OCI-LY3 (cell line): ENCODE measurements around the gene ARHGAP35.

Source experiments
- H2AFZ ChIP-seq: fragments of 200-600, 300-600 bp; shearing (Covaris generic); 2 replicates; pipeline ENCODE4 v1.6.0; 2014; ENCODE audit warnings: antibody characterized with exemption, low read depth, low read length
- H3K27ac ChIP-seq: fragments of 200-600, 300-600 bp; sonication (generic); 2 replicates; pipeline ENCODE4 v1.5.1; 2014; ENCODE audit warnings: mild to moderate bottlenecking, low read length, moderate library complexity, mixed read lengths
- H3K27me3 ChIP-seq: fragments of 200-600, 300-600 bp; sonication (generic); 2 replicates; pipeline ENCODE4 v1.6.1; 2014; ENCODE audit warnings: low read depth, low read length, mixed read lengths
- H3K36me3 ChIP-seq: fragments of 200-600, 300-600 bp; sonication (generic); replicated peaks from 2 replicates; pipeline ENCODE3; 2014; ENCODE audit warnings: low read depth, low read length, mixed read lengths
- H3K4me1 ChIP-seq: fragments of 300-600, 200-600 bp; sonication (generic); 2 replicates; pipeline ENCODE4 v1.6.1; 2014; ENCODE audit warnings: low read length, mixed read lengths
- H3K4me2 ChIP-seq: fragments of 200-600, 300-600 bp; sonication (generic); 2 replicates; pipeline ENCODE4 v1.6.1; 2014; ENCODE audit warnings: low read length, mixed read lengths
- H3K4me3 ChIP-seq: fragments of 300-600, 200-600 bp; sonication (generic); 2 replicates; pipeline ENCODE4 v1.5.1; 2014; ENCODE audit warnings: antibody characterized with exemption, mild to moderate bottlenecking, low read length, moderate library complexity
- H3K79me2 ChIP-seq: fragments of 300-600, 200-600 bp; shearing (Covaris generic); 2 replicates; pipeline ENCODE4 v1.6.1; 2014; ENCODE audit warnings: mild to moderate bottlenecking, low read length, mixed read lengths
- H3K9ac ChIP-seq: fragments of 300-600, 200-600 bp; shearing (Covaris generic); 2 replicates; pipeline ENCODE4 v1.6.0; 2014; ENCODE audit warnings: mild to moderate bottlenecking, low read length, moderate library complexity
- H3K9me3 ChIP-seq: fragments of 200-600, 300-600 bp; shearing (Covaris generic); 2 replicates; pipeline ENCODE4 v1.6.1; 2014; ENCODE audit warnings: low read length, mixed read lengths; ENCODE audit not compliant: insufficient read depth
- H4K20me1 ChIP-seq: fragments of 200-600, 300-600 bp; sonication (generic); 2 replicates; pipeline ENCODE4 v1.6.1; 2016; ENCODE audit warnings: low read length, mixed read lengths; ENCODE audit not compliant: insufficient read depth
- CTCF ChIP-seq: fragments of 200-600, 300-600 bp; sonication (generic); IDR thresholded peaks from 2 replicates; pipeline ENCODE4 v1.5.1; 2014; ENCODE audit warnings: antibody characterized with exemption, low read length, low read depth
- EZH2phosphoT487 ChIP-seq: fragments of 200-600 bp; shearing (Covaris generic); IDR thresholded peaks from 2 replicates; pipeline ENCODE4 v1.6.1; 2018; ENCODE audit warnings: antibody characterized with exemption, mixed run types, low read depth

Gene ARHGAP35

GRCh38 chr19:46823049-46823448, 37.7 kb upstream of the ARHGAP35 start:
- H4K20me1 ChIP-seq = no peaks in the 10 kb centered on the region
- H3K9me3 ChIP-seq = peaks cover 10% of the 10 kb centered on the region; the same call in 1 of the 2 replicates
- H2AFZ ChIP-seq = no peak overlapping the region
- no peaks in the 10 kb centered on the region for H3K27me3 ChIP-seq
- H3K4me2 ChIP-seq = no peak overlapping the region
- H3K4me3 ChIP-seq = no peak overlapping the region
- H3K36me3 ChIP-seq = no peaks in the 10 kb centered on the region
- peaks cover 35% of the 10 kb centered on the region for H3K4me1 ChIP-seq
- H3K27ac ChIP-seq = no peak overlapping the region
- no peaks in the 10 kb centered on the region for H3K79me2 ChIP-seq
- no peak overlapping the region for H3K9ac ChIP-seq
- TF ChIP-seq EZH2phosphoT487 = no peak
- no peak for TF ChIP-seq CTCF

- Histone ChIP-seq H3K27me3 (no peaks in the 10 kb centered on the region), H3K4me1 (peaks cover 35% of the 10 kb centered on the region), H3K9ac (no peak overlapping the region)
Measured at GRCh38 chr19:46824890-46825730, 35.7 kb upstream of the ARHGAP35 start.

GRCh38 chr19:46825731-46826055, 35.1 kb upstream of the ARHGAP35 start:
- Histone ChIP-seq H3K79me2 (no peaks in the 10 kb centered on the region), H3K27me3 (no peaks in the 10 kb centered on the region), H3K4me1 (peaks cover 34% of the 10 kb centered on the region), H3K4me2 (no peak overlapping the region), H3K9me3 (peaks cover 10% of the 10 kb centered on the region; the same call in 1 of the 2 replicates), H4K20me1 (no peaks in the 10 kb centered on the region), H3K27ac (no peak overlapping the region), H2AFZ (no peak overlapping the region), H3K4me3 (no peak overlapping the region), H3K9ac (no peak overlapping the region), H3K36me3 (no peaks in the 10 kb centered on the region)
- TF ChIP-seq EZH2phosphoT487 (no peak), CTCF (no peak)

More at GRCh38 chr19:46824890-46825730, 35.7 kb upstream of the ARHGAP35 start:
- Histone ChIP-seq H3K79me2 (no peaks in the 10 kb centered on the region), H3K4me3 (peak overlapping the region; percentile 10; the same call in 1 of the 2 replicates), H3K9me3 (peaks cover 10% of the 10 kb centered on the region; the same call in 1 of the 2 replicates), H3K27ac (peak overlapping the region; percentile 85), H2AFZ (peak overlapping the region; percentile 36; the same call in 1 of the 2 replicates), H4K20me1 (no peaks in the 10 kb centered on the region), H3K36me3 (no peaks in the 10 kb centered on the region), H3K4me2 (peak overlapping the region; percentile 30)
- TF ChIP-seq CTCF = no peak
- no peak for TF ChIP-seq EZH2phosphoT487

- H3K9ac ChIP-seq = no peak overlapping the region
Measured at GRCh38 chr19:46828484-46828883, 32.3 kb upstream of the ARHGAP35 start.

More at GRCh38 chr19:46828484-46828883, 32.3 kb upstream of the ARHGAP35 start:
- no peaks in the 10 kb centered on the region for H4K20me1 ChIP-seq
- no peaks in the 10 kb centered on the region for H3K36me3 ChIP-seq
- no peak overlapping the region for H3K4me3 ChIP-seq
- H3K27ac ChIP-seq = no peak overlapping the region
- no peak overlapping the region for H2AFZ ChIP-seq
- peaks cover 18% of the 10 kb centered on the region for H3K4me1 ChIP-seq
- H3K9me3 ChIP-seq = peaks cover 10% of the 10 kb centered on the region; the same call in 1 of the 2 replicates
- TF ChIP-seq CTCF (no peak), EZH2phosphoT487 (no peak)
- no peak overlapping the region for H3K4me2 ChIP-seq
- no peaks in the 10 kb centered on the region for H3K79me2 ChIP-seq
- H3K27me3 ChIP-seq = no peaks in the 10 kb centered on the region
